Lower lobe of right lung (tissue), 2 donors: ENCODE data around the gene HBM. TPM values are rescaled to one million over a fixed set of nuclear protein-coding genes. Genes with fewer than 3 reads are reported as not detected.
A peak's percentile ranks its signal among the peaks of the same experiment; 100 is the strongest.

Experiments
- ATAC-seq, 2 donors: fragments of 200-7000 bp; cut with Tn5 transposase; one replicate each; pipeline ENCODE4 v1.9.1; 2020 to 2022; ENCODE audit warnings: mild to moderate bottlenecking in 2 of 2, moderate library complexity in 2 of 2
- DNase-seq: peaks from one replicate; pipeline ENCODE4 v3.0.0-alpha.2; 2020
- H3K27ac ChIP-seq: fragments of 200-600 bp; one replicate; pipeline ENCODE4 v1.8.0; 2022
- H3K27me3 ChIP-seq: fragments of 200-600 bp; one replicate; pipeline ENCODE4 v1.8.0; 2022; ENCODE audit warnings: low read depth
- H3K36me3 ChIP-seq: fragments of 200-600 bp; one replicate; pipeline ENCODE4 v1.8.0; 2022; ENCODE audit warnings: mild to moderate bottlenecking
- H3K4me1 ChIP-seq: fragments of 200-600 bp; one replicate; pipeline ENCODE4 v1.8.0; 2022
- H3K4me3 ChIP-seq: fragments of 200-600 bp; one replicate; pipeline ENCODE4 v1.8.0; 2022; ENCODE audit warnings: mild to moderate bottlenecking
- H3K9me3 ChIP-seq: fragments of 200-600 bp; one replicate; pipeline ENCODE4 v1.8.0; 2022
- CTCF ChIP-seq: fragments of 200-600 bp; IDR thresholded peaks from one replicate; pipeline ENCODE4 v1.8.0; 2022; ENCODE audit warnings: antibody characterized with exemption, mild to moderate bottlenecking
- intact Hi-C: fragments of 100-400 bp; cut with DNase I; formaldehyde crosslinking; loops from one replicate; pipeline ENCODE4 v1.11.0; 2022
- total RNA-seq: library from RNA; stranded (reverse); fragmentation: NEBNext Ultra II Directional; extraction: Animal tissue kit (Norgen Biotek cat#: 25700); gene quantifications from one replicate; pipeline ENCODE4 v1.2.1, GENCODE V29; 2021
- donor health status: DM: no; HTN: yes; CAD: no; lungs with severe emphysema.

The HBM gene
- total RNA-seq, 1 donor from 2014 or later: not detected

DNA sequence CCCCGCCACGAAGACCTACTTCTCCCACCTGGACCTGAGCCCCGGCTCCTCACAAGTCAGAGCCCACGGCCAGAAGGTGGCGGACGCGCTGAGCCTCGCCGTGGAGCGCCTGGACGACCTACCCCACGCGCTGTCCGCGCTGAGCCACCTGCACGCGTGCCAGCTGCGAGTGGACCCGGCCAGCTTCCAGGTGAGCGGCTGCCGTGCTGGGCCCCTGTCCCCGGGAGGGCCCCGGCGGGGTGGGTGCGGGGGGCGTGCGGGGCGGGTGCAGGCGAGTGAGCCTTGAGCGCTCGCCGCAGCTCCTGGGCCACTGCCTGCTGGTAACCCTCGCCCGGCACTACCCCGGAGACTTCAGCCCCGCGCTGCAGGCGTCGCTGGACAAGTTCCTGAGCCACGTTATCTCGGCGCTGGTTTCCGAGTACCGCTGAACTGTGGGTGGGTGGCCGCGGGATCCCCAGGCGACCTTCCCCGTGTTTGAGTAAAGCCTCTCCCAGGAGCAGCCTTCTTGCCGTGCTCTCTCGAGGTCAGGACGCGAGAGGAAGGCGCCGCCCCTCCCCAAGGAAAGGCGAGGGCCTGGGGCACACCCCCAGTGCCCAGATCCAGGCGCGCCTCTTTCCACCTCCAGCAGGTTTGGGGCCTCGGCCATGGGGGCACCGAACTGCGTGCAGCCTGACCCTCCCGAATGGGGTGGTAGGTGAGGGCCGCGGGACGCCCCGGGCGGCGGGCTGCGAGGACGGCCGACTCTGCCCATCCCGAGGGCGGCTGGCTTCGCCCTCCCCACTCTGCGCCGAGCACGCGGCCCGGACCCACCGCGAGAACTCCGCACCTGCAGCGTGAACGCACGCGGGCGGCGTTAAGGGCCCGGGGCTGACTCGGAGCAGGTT is 15.1 kb downstream of the HBM start:
- H3K36me3 ChIP-seq: no peaks in the 10 kb centered on the region
- H3K27me3 ChIP-seq: peaks cover 45% of the 10 kb centered on the region
- H3K4me1 ChIP-seq: peaks cover 22% of the 10 kb centered on the region
- no peak overlapping the region for H3K27ac ChIP-seq
- DNase-seq (peak; percentile 88), ATAC-seq (peak; percentile 89 to 95)
- intact Hi-C loops: no loop called here
- H3K4me3 ChIP-seq: peak overlapping the region; percentile 47
- H3K9me3 ChIP-seq: no peaks in the 10 kb centered on the region
- no peak for TF ChIP-seq CTCF

DNA sequence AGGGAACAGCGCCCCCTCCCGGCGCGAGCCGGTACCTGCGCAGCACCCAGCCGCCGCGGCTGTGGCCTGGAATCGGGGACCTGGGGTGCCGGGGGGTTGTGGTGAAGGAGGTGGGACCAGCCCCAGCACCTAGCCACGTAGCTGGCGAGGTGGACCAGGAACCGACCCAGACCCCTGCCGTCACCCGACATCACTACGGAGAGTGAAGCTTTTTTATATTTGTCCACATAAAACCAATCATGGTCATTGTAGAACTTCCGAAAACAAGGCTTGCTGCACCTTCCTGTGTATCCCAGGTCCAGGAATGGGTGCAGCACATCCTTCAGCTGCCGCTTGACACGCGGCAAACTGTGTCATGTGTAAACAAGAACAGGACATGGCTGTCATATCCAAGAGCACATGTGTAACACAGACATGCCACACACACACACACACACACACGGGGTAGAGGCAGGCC is 15.8 kb downstream of the HBM start:
- peaks cover 22% of the 10 kb centered on the region for H3K4me1 ChIP-seq
- no peak for ATAC-seq
- H3K9me3 ChIP-seq: no peaks in the 10 kb centered on the region
- peaks cover 43% of the 10 kb centered on the region for H3K27me3 ChIP-seq
- peak; percentile 99 for TF ChIP-seq CTCF
- H3K4me3 ChIP-seq: peak overlapping the region; percentile 47
- DNase-seq: no peak
- intact Hi-C loops: no loop called here
- no peak overlapping the region for H3K27ac ChIP-seq
- no peaks in the 10 kb centered on the region for H3K36me3 ChIP-seq

- H3K27ac ChIP-seq: no peak overlapping the region
- TF ChIP-seq CTCF: no peak
- H3K27me3 ChIP-seq: peaks cover 33% of the 10 kb centered on the region
- H3K36me3 ChIP-seq: peaks cover 9% of the 10 kb centered on the region
- peaks cover 22% of the 10 kb centered on the region for H3K4me1 ChIP-seq
- intact Hi-C loops: no loop called here
- no peak for DNase-seq
- H3K4me3 ChIP-seq: no peak overlapping the region
- ATAC-seq: no peak
- no peaks in the 10 kb centered on the region for H3K9me3 ChIP-seq
Measured at GRCh38 chr16:183005-183404, 17.2 kb downstream of the HBM start.

DNA sequence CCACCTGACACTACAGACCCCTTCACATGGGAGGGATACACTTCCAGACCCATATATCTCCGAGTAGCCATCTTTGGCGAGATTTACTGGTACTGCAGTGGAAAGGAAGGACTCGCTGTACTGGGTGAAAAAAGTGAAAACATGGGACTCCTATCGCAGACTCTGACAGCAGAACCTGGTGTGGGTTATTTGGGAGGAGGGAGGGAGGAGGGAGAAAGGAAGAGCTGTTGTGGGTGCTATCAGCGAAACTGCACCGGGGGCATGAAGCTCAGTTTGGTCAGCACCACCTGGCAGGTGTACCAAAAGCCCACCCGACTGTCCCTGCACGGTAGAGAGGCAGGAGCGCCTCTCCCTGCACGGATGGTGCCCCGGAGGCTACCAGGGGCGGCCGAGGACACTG is 19.4 kb downstream of the HBM start:
- Histone ChIP-seq H3K27ac (no peak overlapping the region), H3K9me3 (no peaks in the 10 kb centered on the region), H3K4me1 (peaks cover 15% of the 10 kb centered on the region), H3K27me3 (peaks cover 11% of the 10 kb centered on the region), H3K4me3 (no peak overlapping the region), H3K36me3 (peaks cover 31% of the 10 kb centered on the region)
- TF ChIP-seq CTCF: no peak
- DNase-seq: no peak
- intact Hi-C loops: no loop called here
- no peak for ATAC-seq

GRCh38 chr16:185691-186090 is 19.9 kb downstream of the HBM start:
- peaks cover 36% of the 10 kb centered on the region for H3K36me3 ChIP-seq
- intact Hi-C loops: no loop called here
- ATAC-seq (no peak), DNase-seq (no peak)
- no peak for TF ChIP-seq CTCF
- peaks cover 6% of the 10 kb centered on the region for H3K27me3 ChIP-seq
- no peaks in the 10 kb centered on the region for H3K9me3 ChIP-seq
- H3K4me1 ChIP-seq: peaks cover 10% of the 10 kb centered on the region
- H3K27ac ChIP-seq: no peak overlapping the region
- H3K4me3 ChIP-seq: no peak overlapping the region
